Umbilical cord (tissue), 2 donors: ENCODE data around the gene PTRHD1. TPM values are rescaled to one million over a fixed set of nuclear protein-coding genes. Genes with fewer than 3 reads are reported as not detected.

Source experiments
- DNase-seq: peaks from one replicate; pipeline ENCODE4 v3.0.0-alpha.2; 2015; ENCODE audit warnings: low spot score
- total RNA-seq: library from RNA; depleted of rRNA; stranded (reverse); fragments of >200 nt; gene quantifications from one replicate; pipeline ENCODE4 v1.2.3, GENCODE V29; 2014; ENCODE audit warnings: low replicate concordance; ENCODE audit not compliant: insufficient read depth

The PTRHD1 gene
- total RNA-seq, 1 donor from 2014 or later = 27.4 TPM

- no peak for DNase-seq
These were observed 37.6 kb upstream of the PTRHD1 start for GRCh38 chr2:24830786-24831185.

- no peak for DNase-seq
These were observed 37.2 kb upstream of the PTRHD1 start for GRCh38 chr2:24830351-24830750.

DNA sequence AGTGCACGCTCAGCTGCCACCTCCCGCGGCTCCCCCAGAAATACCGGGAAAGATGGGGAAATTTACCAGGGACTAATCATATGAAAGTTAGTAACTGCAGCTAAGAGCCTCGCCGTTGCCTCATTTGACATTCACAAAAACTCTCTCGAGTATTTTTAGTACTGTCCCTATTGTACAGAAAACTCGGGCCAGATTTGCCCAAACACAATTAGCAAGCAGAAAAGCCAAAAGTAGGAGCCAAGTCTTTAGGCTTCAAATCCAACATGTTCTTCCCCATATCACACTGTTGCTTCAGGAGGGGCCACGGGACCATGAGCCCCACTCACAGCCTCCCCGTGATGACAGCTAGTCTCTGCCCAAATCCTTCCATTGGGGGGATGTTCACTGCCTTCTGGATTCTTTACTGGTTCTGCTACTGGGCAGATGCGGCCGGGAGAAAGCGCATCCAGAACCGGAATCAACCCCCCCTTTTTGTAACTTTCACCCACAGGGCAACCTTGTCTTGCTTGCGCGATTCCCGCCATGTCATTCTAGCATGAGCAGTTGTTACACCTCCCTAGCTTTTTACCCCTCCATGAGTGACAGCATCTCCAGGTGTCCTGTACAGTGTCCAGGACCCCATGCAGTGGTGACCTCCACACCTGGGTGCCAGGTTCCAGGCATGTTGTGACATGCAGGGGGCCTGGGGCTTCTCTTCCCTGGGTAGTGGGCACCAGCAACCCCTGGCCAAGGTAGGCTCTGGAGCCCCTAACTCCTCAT is 35.2 kb upstream of the PTRHD1 start:
- DNase-seq = no peak

GRCh38 chr2:24827321-24828237 is 34.4 kb upstream of the PTRHD1 start:
- peak; percentile 85 for DNase-seq

DNA sequence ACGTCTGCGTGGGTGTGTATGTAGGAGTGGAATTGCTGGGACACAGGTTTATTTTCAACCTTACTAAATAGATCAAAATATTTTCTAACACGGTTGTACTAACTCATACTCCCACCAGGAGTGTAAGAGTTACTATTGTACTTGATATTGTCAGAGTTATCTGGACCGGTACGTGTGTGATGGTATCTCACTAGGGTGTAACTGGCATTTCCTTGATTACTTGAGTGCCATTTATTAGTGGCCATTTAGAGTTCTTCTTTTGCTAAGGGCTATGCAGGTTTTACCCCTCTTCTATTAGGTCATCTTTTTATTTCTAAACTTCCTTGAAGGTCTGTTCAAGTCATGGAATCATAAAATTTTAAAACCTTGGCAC is 33.6 kb upstream of the PTRHD1 start:
- DNase-seq = no peak

GRCh38 chr2:24825883-24826772 is 32.9 kb upstream of the PTRHD1 start:
- DNase-seq = no peak

GRCh38 chr2:24824966-24825882 is 32.0 kb upstream of the PTRHD1 start:
- DNase-seq = no peak

DNA sequence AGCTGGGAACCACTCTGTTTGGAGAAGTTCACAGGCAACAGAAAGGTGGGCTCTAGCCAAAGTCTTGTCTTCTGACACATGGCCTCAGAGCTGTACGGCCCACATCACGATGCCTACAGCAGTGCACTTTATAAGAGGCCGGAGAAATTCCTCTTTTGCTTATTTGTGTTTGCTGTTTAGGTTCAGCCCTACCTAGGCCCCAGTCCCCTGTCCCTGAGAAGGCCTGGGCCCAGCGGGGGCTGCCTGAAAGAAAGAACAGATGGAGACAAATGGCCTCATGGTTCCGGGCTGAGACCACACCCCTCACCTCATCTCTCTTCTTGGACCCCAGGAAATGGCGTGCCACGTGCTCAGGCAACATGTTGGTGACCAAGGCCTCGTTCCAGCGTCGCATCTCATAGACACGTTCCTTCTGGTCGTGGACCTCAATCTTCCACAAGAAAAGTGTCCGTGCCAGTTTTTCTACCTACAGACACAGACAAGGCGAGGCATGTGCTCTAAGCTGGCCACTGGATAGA is 30.9 kb upstream of the PTRHD1 start:
- DNase-seq = no peak

DNA sequence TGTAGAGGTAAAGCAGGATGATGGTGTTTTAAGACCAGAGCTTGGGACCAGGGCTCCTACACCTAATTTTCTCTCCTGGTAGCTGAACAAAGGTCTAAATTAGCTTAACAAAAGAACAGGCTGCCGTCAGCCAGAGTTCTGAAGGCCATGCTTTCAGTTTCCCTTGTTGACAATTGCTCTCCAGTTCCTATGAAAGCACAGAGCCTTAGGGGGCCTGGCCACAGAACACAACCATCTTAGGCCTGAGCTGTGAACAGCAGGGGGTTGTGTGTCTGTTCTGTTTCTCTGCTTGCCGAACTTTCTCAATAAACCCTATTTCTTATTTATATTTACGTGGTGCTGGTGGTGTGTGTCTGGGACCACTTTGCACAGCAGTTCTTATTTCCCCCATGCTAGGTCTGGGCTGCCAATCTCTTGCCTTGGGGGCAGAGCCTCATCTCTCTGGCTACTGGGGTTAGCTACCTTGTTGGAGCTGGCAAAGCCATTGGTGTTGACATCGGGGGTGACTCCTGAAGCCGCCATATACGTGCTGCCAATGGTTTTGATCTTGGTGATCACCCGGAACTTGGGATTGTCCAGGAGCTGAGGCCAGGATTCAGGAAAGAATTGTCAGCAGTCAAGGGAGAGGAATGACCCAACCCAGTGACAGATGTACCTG is 29.0 kb upstream of the PTRHD1 start:
- no peak for DNase-seq

DNA sequence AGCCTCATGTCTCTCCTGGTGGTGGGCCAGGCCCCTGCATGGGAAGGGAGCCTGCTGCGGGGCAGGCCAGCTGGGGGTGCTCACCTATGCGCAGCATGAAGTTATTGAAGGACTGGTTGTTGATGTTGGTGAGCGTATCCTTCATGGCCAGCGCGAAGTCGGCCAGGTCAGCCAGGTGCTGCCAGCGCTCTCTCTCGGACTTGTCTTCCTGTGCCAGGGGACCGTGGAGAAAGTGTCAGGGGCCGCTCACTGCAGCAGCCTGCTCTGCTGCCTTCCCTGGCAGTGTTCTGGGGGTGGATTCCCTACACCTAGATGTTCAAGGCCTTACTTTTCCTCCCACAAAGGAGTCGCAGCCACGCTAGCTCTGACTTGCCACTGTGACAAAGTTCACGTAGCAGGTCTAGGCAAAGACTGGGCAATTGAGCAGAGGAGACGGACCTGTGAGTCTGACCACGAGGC is 28.3 kb upstream of the PTRHD1 start:
- no peak for DNase-seq

DNA sequence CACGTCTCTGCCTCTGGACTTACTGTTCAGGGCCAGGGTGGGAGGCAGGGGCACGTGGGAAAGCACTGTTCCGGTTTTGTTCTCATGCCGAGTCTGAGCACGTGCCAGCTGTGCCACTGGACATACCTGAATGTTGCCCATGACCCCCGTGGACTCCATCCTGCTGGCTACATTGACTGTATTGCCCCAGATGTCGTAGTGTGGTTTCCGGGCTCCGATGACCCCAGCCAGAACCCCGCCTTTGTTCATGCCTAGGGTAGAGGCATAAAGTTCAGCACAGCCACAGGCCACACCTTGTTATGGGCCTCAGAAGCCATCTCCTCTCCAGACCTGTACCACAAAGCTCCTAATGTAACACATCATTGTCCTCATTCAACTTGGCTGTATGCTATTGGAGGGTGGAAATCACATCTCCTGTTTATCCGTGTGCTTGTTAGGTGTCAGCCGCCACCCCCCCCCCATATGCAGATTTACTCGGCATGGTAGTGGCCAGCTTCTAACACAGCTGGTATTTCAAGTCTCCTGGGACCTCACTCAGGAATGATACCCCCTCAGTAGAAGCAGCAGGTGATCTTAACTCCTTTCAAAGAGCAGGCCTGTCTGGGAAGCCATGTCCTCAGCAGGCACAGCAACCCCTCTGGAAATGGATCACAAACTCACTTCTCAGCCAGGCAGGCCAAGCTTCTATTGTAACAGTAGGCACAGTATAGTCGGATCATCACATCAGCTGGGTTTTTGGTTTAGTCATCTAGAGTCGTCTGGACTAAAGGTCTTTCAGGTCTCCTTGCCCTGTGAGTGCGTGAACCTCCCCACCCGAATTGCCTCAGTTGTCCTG is 27.6 kb upstream of the PTRHD1 start:
- DNase-seq = no peak

- no peak for DNase-seq
These were observed 27.0 kb upstream of the PTRHD1 start for GRCh38 chr2:24820175-24820513.

- DNase-seq = no peak
These were observed 26.4 kb upstream of the PTRHD1 start for GRCh38 chr2:24819442-24820174.

- DNase-seq = no peak
These were observed 25.6 kb upstream of the PTRHD1 start for GRCh38 chr2:24818721-24819167.

DNA sequence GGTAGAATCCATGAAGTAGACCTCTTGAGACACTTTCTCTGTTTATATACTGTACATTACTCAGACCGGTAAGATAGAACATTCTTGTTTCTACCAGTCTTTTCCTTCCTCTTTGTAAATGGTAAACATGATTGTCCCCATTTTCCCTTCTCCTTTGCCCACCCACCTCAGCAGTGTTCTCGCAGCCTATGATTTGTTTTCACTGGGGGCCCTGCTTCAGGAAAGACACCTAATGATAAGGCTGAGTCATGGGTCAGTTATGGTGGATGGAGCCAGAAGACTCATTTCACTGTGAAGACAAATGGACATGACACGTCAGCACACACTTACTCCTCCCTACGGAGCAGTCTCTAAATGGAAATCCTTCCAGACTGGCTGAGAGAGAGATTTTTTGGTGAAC is 23.7 kb upstream of the PTRHD1 start:
- no peak for DNase-seq

- DNase-seq = no peak
These were observed 23.2 kb upstream of the PTRHD1 start for GRCh38 chr2:24816404-24816803.

- no peak for DNase-seq
These were observed 22.0 kb upstream of the PTRHD1 start for GRCh38 chr2:24815171-24815570.

GRCh38 chr2:24814516-24814915 is 21.3 kb upstream of the PTRHD1 start:
- DNase-seq = no peak
